Panc1 (cell line): ENCODE measurements around the gene TMEM121. TPM values are rescaled to one million over a fixed set of nuclear protein-coding genes. Genes with fewer than 3 reads are reported as not detected.

Source experiments
- ATAC-seq: fragments of 200-7000 bp; cut with Tn5 transposase; 2 replicates; pipeline ENCODE4 v1.9.1; 2020; ENCODE audit warnings: mild to moderate bottlenecking, moderate library complexity
- BruUV-seq: library from RNA; stranded (reverse); fragments of 400-500 nt; replicated peaks from 2 replicates; lab custom pipeline; 2021; lab: Mats Ljungman, UMichigan
- CTCF ChIA-PET: fragments of 300-600 bp; sonication (Branson Sonifier 250); formaldehyde crosslinking; loops from one replicate; lab custom pipeline; 2022; ENCODE audit warnings: antibody characterized with exemption; lab: Charles Lee
- POLR2A ChIA-PET: fragments of 300-600 bp; sonication (Branson Sonifier 250); formaldehyde crosslinking; loops from one replicate; lab custom pipeline; 2022; ENCODE audit warnings: antibody characterized with exemption; lab: Charles Lee
- DNase-seq: peaks from one replicate; pipeline ENCODE4 v3.0.0-alpha.2; 2010; ENCODE audit warnings: low read depth, low spot score
- H3K27ac ChIP-seq: 2 replicates; pipeline ENCODE4 v1.5.1; 2011; ENCODE audit warnings: mild to moderate bottlenecking, low read length, inconsistent platforms
- H3K27me3 ChIP-seq: fragments of 200-500 bp; sonication (Bioruptor generic); 2 replicates; pipeline ENCODE4 v1.6.0; 2014; ENCODE audit warnings: low read length, inconsistent platforms; ENCODE audit not compliant: control insufficient read depth, insufficient read depth
- H3K36me3 ChIP-seq: fragments of 200-500 bp; sonication (Bioruptor generic); 2 replicates; pipeline ENCODE4 v1.5.1; 2014; ENCODE audit warnings: inconsistent platforms, mild to moderate bottlenecking, low read length, moderate library complexity; ENCODE audit not compliant: control insufficient read depth, insufficient read depth
- H3K4me1 ChIP-seq: 2 replicates; pipeline ENCODE4 v1.5.1; 2011; ENCODE audit warnings: inconsistent platforms, mild to moderate bottlenecking, low read length, moderate library complexity; ENCODE audit not compliant: control insufficient read depth, insufficient read depth
- H3K4me3 ChIP-seq, 2 experiments: 2 replicates each; pipeline ENCODE4 v1.5.1; 2011 to 2012; ENCODE audit warnings: low read depth in 2 of 2, low read length in 2 of 2, mild to moderate bottlenecking in 2 of 2, inconsistent platforms in 1 of 2, moderate library complexity in 1 of 2
- H3K9me3 ChIP-seq: fragments of 200-500 bp; sonication (Bioruptor generic); 2 replicates; pipeline ENCODE4 v1.5.1; 2014; ENCODE audit warnings: low read depth, mild to moderate bottlenecking, inconsistent platforms, low read length, moderate library complexity; ENCODE audit not compliant: control insufficient read depth, insufficient read depth
- CTCF ChIP-seq: fragments of 450-650 bp; IDR thresholded peaks from 2 replicates; pipeline ENCODE4 v1.5.1; 2017; ENCODE audit warnings: mild to moderate bottlenecking
- POLR2AphosphoS5 ChIP-seq: IDR thresholded peaks from 2 replicates; pipeline ENCODE4 v1.6.1; 2012; ENCODE audit warnings: mild to moderate bottlenecking, low read depth, low read length, moderate library complexity
- REST ChIP-seq, 2 experiments: IDR thresholded peaks; 2 replicates each; pipeline ENCODE4 v1.6.1; 2011 to 2012; ENCODE audit warnings: low read depth in 2 of 2, control low read depth in 1 of 2, low read length in 1 of 2, mild to moderate bottlenecking in 1 of 2, moderate library complexity in 1 of 2; ENCODE audit not compliant: insufficient read depth in 1 of 2
- SIN3A ChIP-seq: IDR thresholded peaks from 2 replicates; pipeline ENCODE4 v1.6.1; 2012; ENCODE audit warnings: low read depth, mild to moderate bottlenecking, low read length, moderate library complexity, borderline replicate concordance; ENCODE audit not compliant: insufficient read depth
- TCF7L2 ChIP-seq: IDR thresholded peaks from 2 replicates; pipeline ENCODE4 v1.6.1; 2011; ENCODE audit warnings: mild to moderate bottlenecking, low read depth, low read length, inconsistent platforms
- in situ Hi-C: cut with HindIII; loops from 2 replicates; pipeline ENCODE4 v1.10.0; 2016; ENCODE audit warnings: low sequenced_read_pairs, low pct_unique_long_range_greater_than_20kb
- intact Hi-C: fragments of 100-400 bp; cut with micrococcal nuclease; formaldehyde crosslinking; loops from one replicate; pipeline ENCODE4 v1.10.0; 2022; ENCODE audit not compliant: unreplicated experiment
- total RNA-seq: library from RNA; stranded (reverse); gene quantifications from one replicate; pipeline ENCODE4 v1.2.1, GENCODE V29; 2021; ENCODE audit not compliant: unreplicated experiment

The TMEM121 gene
- total RNA-seq, 1 experiment from 2014 or later = 4.6 TPM

GRCh38 chr14:105479431-105480158 is 46.8 kb upstream of the TMEM121 start:
- Histone ChIP-seq H3K36me3 (no peaks in the 10 kb centered on the region; the same call in 1 of the 2 replicates), H3K4me3 (no peak overlapping the region), H3K4me1 (peaks cover 53% of the 10 kb centered on the region), H3K9me3 (no peaks in the 10 kb centered on the region), H3K27ac (peak overlapping the region; percentile 39; the same call in 1 of the 2 replicates), H3K27me3 (no peaks in the 10 kb centered on the region)
- TSS peak; percentile 94 for BruUV-seq
- TF ChIP-seq REST (IDR thresholded peaks at IDR 0.05; ENCODE audit: insufficient read depth in 1 of 2, low read depth in 2 of 2, low read length in 1 of 2) (peak in 1 of 2 experiments; percentile 49; a peak in 1 of 4 replicates), TCF7L2 (no peak), SIN3A (no peak), CTCF (no peak)
- in situ Hi-C loops = no loop called here
- POLR2A ChIA-PET = no interaction called here
- no peak for ATAC-seq
- intact Hi-C loops = loop anchor here (10.0 kb wide), 1 partner anchor 105 kb away; no protein-coding TSS in a partner anchor
- no peak for DNase-seq
- CTCF ChIA-PET = interaction anchor here (1.8 kb wide), 1 partner anchor 10 kb away, joined by 18 read pairs; no protein-coding TSS in a partner anchor

GRCh38 chr14:105480199-105480746 is 46.1 kb upstream of the TMEM121 start:
- H3K9me3 ChIP-seq = no peaks in the 10 kb centered on the region
- H3K36me3 ChIP-seq = no peaks in the 10 kb centered on the region
- intact Hi-C loops (loop anchor here (10.0 kb wide), 1 partner anchor 105 kb away; no protein-coding TSS in a partner anchor), in situ Hi-C loops (no loop called here)
- H3K27me3 ChIP-seq = no peaks in the 10 kb centered on the region
- BruUV-seq = no TSS peak
- H3K27ac ChIP-seq = peak overlapping the region; percentile 89
- TF ChIP-seq TCF7L2 (no peak), REST (IDR thresholded peaks at IDR 0.05; ENCODE audit: insufficient read depth in 1 of 2, low read depth in 2 of 2, low read length in 1 of 2) (no peak), CTCF (no peak), SIN3A (no peak), POLR2AphosphoS5 (no peak)
- no peak for ATAC-seq
- ChIA-PET CTCF (interaction anchor here (0.7 to 1.8 kb wide), 3 partner anchors 9 to 11 kb away, joined by 4 to 18 read pairs (median 7); partner anchors contain the start of gene TEDC1), POLR2A (interaction anchor here (0.6 kb wide), 1 partner anchor 12 kb away, joined by 21 read pairs; no protein-coding TSS in a partner anchor)
- H3K4me1 ChIP-seq = peaks cover 58% of the 10 kb centered on the region
- no peak overlapping the region for H3K4me3 ChIP-seq
- DNase-seq = no peak
